ENCODE results near the gene NOTO.

- TF ChIP-seq RBBP5 (IDR thresholded peaks at IDR 0.05; ENCODE audit: borderline replicate concordance, low read depth, low read length) (no peak), POLR2A (IDR thresholded peaks at IDR 0.05; ENCODE audit: control extremely low read depth in 1 of 2, low read depth in 2 of 2, low read length in 2 of 2) (no peak), GTF2F1 (IDR thresholded peaks at IDR 0.05; ENCODE audit: borderline replicate concordance, low read depth, low read length) (no peak), MAX (IDR thresholded peaks at IDR 0.05) (no peak), CTCF (IDR thresholded peaks at IDR 0.05; ENCODE audit: control extremely low read depth in 1 of 3, insufficient read depth in 1 of 3, low read depth in 1 of 3, low read length in 3 of 3) (no peak), EZH2 (IDR thresholded peaks at IDR 0.05; ENCODE audit: low read depth, low read length, severe bottlenecking) (no peak)
Measured at GRCh38 chr2:73174244-73174643, 28.1 kb upstream of the NOTO start.

All from H1 (cell line).